Stomach (tissue), 9 donors: ENCODE data around the gene WFDC12. TPM values are rescaled to one million over a fixed set of nuclear protein-coding genes. Genes with fewer than 3 reads are reported as not detected.

Source experiments
- DNase-seq, 2 donors: peaks; one replicate each; pipeline versions ENCODE4 v3.0.0 to v3.0.0-alpha.2; 2013 to 2019
- H3K27ac ChIP-seq, 5 donors: fragments of 200-600 bp in 4 of 5; sonication (generic) in 4 of 5; one replicate each; pipeline ENCODE4 v1.5.1; 2013 to 2019; ENCODE audit warnings: mild to moderate bottlenecking in 1 of 5, moderate library complexity in 1 of 5
- H3K27me3 ChIP-seq, 3 donors: fragments of 200-600 bp; sonication (generic); one replicate each; pipeline ENCODE4 v1.5.1; 2017 to 2019; ENCODE audit warnings: mixed run types in 1 of 3
- H3K36me3 ChIP-seq, 4 donors: fragments of 200-600 bp; sonication (generic); 1 replicate in 3 of 4; 2 replicates in 1 of 4; pipeline ENCODE4 v1.5.1; 2016 to 2019
- H3K4me1 ChIP-seq, 4 donors: fragments of 200-600 bp; sonication (generic); one replicate each; pipeline ENCODE4 v1.5.1; 2016 to 2019
- H3K4me3 ChIP-seq, 4 donors: fragments of 200-600 bp; sonication (generic) in 3 of 4; one replicate each; pipeline ENCODE4 v1.5.1; 2016 to 2019; ENCODE audit warnings: mild to moderate bottlenecking in 1 of 4
- H3K9me3 ChIP-seq, 4 donors: fragments of 200-600 bp; sonication (generic); one replicate each; pipeline ENCODE4 v1.5.1; 2016 to 2019
- CTCF ChIP-seq, 7 experiments: fragments of 450-650 bp in 4 of 7; fragments of 200-600 bp in 3 of 7; sonication (generic) in 3 of 7; IDR thresholded peaks; one replicate each; pipeline ENCODE4 v1.5.1; 2016 to 2019; ENCODE audit warnings: antibody characterized with exemption in 7 of 7, control low read depth in 2 of 7, mild to moderate bottlenecking in 1 of 7
- EP300 ChIP-seq: sonication (generic); formaldehyde crosslinking; IDR thresholded peaks from one replicate; pipeline ENCODE4 v1.6.1; 2017; ENCODE audit warnings: antibody characterized with exemption
- POLR2A ChIP-seq, 4 donors: fragments of 450-650 bp; IDR thresholded peaks; one replicate each; pipeline ENCODE4 v1.6.1; 2016; ENCODE audit warnings: antibody characterized with exemption in 4 of 4, control low read depth in 2 of 4, mild to moderate bottlenecking in 1 of 4, moderate library complexity in 1 of 4
- POLR2AphosphoS5 ChIP-seq, 3 donors: sonication (generic); formaldehyde crosslinking; IDR thresholded peaks; one replicate each; pipeline ENCODE4 v1.6.1; 2016; ENCODE audit warnings: antibody characterized with exemption in 3 of 3
- WGBS, 5 donors: extraction: QIAGEN DNeasy Blood & Tissue Kit in 3 of 5; methylation state at CpG; one replicate each; pipeline versions ENCODE4 v1.1.5 to v1.1.7; 2013 to 2018; 5-methylcytosine and 5-hydroxymethylcytosine counted together
- intact Hi-C: fragments of 100-400 bp; cut with DNase I; formaldehyde crosslinking; loops from one replicate; pipeline ENCODE4 v1.15.1; 2023; ENCODE audit warnings: low total_unique reads
- polyA plus RNA-seq, 3 donors: library from polyadenylated mRNA; stranded (reverse); fragments of 200-250 nt; gene quantifications; one replicate each; pipeline ENCODE4 v1.2.3, GENCODE V29; 2013
- total RNA-seq, 5 donors: library from RNA; depleted of rRNA; stranded (reverse); fragments of >200 nt; gene quantifications; one replicate each; pipeline versions ENCODE4 v1.1.0 to v1.2.3, GENCODE V29; 2014 to 2016
- donor health status: healthy with polysubstance abuse.
- donor health status: Bipolar disorder and iron deficiency.
- donor health status: healthy.

WFDC12 gene
- total and polyA plus RNA-seq, 8 donors = 0.15 TPM; not detected in 7

- Histone ChIP-seq H3K4me1 (no peaks in the 10 kb centered on the region), H3K27ac (no peak overlapping the region), H3K27me3 (no peaks in the 10 kb centered on the region), H3K4me3 (no peak overlapping the region), H3K9me3 (peaks cover under 1 to 8% (median 5%) of the 10 kb centered on the region in 4 donors), H3K36me3 (peaks cover 30 to 92% (median 90%) of the 10 kb centered on the region in 4 donors)
- intact Hi-C loops = no loop called here
- TF ChIP-seq POLR2A (IDR thresholded peaks at IDR 0.05) (no peak), EP300 (no peak), POLR2AphosphoS5 (IDR thresholded peaks at IDR 0.05) (no peak), CTCF (IDR thresholded peaks at IDR 0.05) (no peak)
- DNase-seq = no peak
- WGBS, 5 donors = 83 to 87% (median 85%) methylated on average over 3 of the region's 3 CpGs
These were observed 46.7 kb downstream of the WFDC12 start for GRCh38 chr20:45077559-45077958.

Other genes starting within 250 kb of the WFDC12 start
- gene YWHAB, start 238.8 kb downstream of the WFDC12 start, total RNA-seq = 100 to 1,000 TPM in 3 of 5 donors, 10 to 100 TPM in 2; 52.2 to 131 (median 109) TPM
- 100 to 1,000 TPM in 1 of 3 donors, 10 to 100 TPM in 2; 71.8 to 135 (median 76.9) TPM for gene YWHAB, start 238.8 kb downstream of the WFDC12 start, polyA plus RNA-seq
- gene PABPC1L, start 214.4 kb downstream of the WFDC12 start, total RNA-seq = 100 to 1,000 TPM in 1 of 5 donors, 10 to 100 TPM in 3, 1 to 10 TPM in 1; 8.6 to 106 (median 32.0) TPM
- gene PABPC1L, start 214.4 kb downstream of the WFDC12 start, polyA plus RNA-seq = 10 to 100 TPM; 15.0 to 38.9 (median 23.3) TPM
- gene TOMM34, start 164.1 kb downstream of the WFDC12 start, total RNA-seq = 10 to 100 TPM in 1 of 5 donors, 1 to 10 TPM in 4; 1.7 to 11.6 (median 4.9) TPM
- gene TOMM34, start 164.1 kb downstream of the WFDC12 start, polyA plus RNA-seq = 10 to 100 TPM; 14.4 to 15.7 (median 15.4) TPM
- gene STK4, start 158.0 kb downstream of the WFDC12 start, total RNA-seq = 10 to 100 TPM; 16.5 to 49.6 (median 22.3) TPM
- 1 to 10 TPM; 4.8 to 6.5 (median 6.4) TPM for gene STK4, start 158.0 kb downstream of the WFDC12 start, polyA plus RNA-seq
- not detected for gene KCNS1, start 23.3 kb downstream of the WFDC12 start, total RNA-seq
- under 1 TPM in 1 of 3 donors, not detected in 2; 0.30 TPM for gene KCNS1, start 23.3 kb downstream of the WFDC12 start, polyA plus RNA-seq
- not detected for gene WFDC5, start 9.3 kb downstream of the WFDC12 start, total RNA-seq
- 1 to 10 TPM in 1 of 3 donors, not detected in 2; 3.7 TPM for gene WFDC5, start 9.3 kb downstream of the WFDC12 start, polyA plus RNA-seq
- 10 to 100 TPM in 1 of 5 donors, 1 to 10 TPM in 2, not detected in 2; 1.6 to 90.4 (median 2.3) TPM for gene PI3, start 50.4 kb upstream of the WFDC12 start, total RNA-seq
- gene PI3, start 50.4 kb upstream of the WFDC12 start, polyA plus RNA-seq = 100 to 1,000 TPM in 1 of 3 donors, 10 to 100 TPM in 1, 1 to 10 TPM in 1; 4.0 to 172 (median 38.3) TPM
- not detected for gene SEMG1, start 82.6 kb upstream of the WFDC12 start, total RNA-seq
- not detected for gene SEMG1, start 82.6 kb upstream of the WFDC12 start, polyA plus RNA-seq
- not detected for gene SEMG2, start 96.9 kb upstream of the WFDC12 start, total RNA-seq
- gene SEMG2, start 96.9 kb upstream of the WFDC12 start, polyA plus RNA-seq = not detected
- gene SLPI, start 130.1 kb upstream of the WFDC12 start, total RNA-seq = 100 to 1,000 TPM in 3 of 5 donors, 10 to 100 TPM in 1, 1 to 10 TPM in 1; 9.7 to 276 (median 127) TPM
- gene SLPI, start 130.1 kb upstream of the WFDC12 start, polyA plus RNA-seq = 100 to 1,000 TPM in 2 of 3 donors, 10 to 100 TPM in 1; 42.8 to 420 (median 150) TPM
- gene RBPJL, start 182.4 kb upstream of the WFDC12 start, total RNA-seq = 1 to 10 TPM in 1 of 5 donors, not detected in 4; 2.2 TPM
- 10 to 100 TPM in 1 of 3 donors, 1 to 10 TPM in 2; 2.7 to 10.4 (median 4.1) TPM for gene RBPJL, start 182.4 kb upstream of the WFDC12 start, polyA plus RNA-seq
- gene MATN4, start 183.8 kb upstream of the WFDC12 start, total RNA-seq = under 1 TPM in 1 of 5 donors, not detected in 4; 0.37 TPM
- gene MATN4, start 183.8 kb upstream of the WFDC12 start, polyA plus RNA-seq = under 1 TPM in 2 of 3 donors, not detected in 1; 0.25 to 0.30 TPM
- 100 to 1,000 TPM in 2 of 5 donors, 10 to 100 TPM in 3; 27.4 to 343 (median 81.4) TPM for gene SDC4, start 224.0 kb upstream of the WFDC12 start, total RNA-seq
- gene SDC4, start 224.0 kb upstream of the WFDC12 start, polyA plus RNA-seq = 10 to 100 TPM; 29.6 to 97.3 (median 78.8) TPM
- 100 to 1,000 TPM in 1 of 5 donors, 10 to 100 TPM in 4; 16.0 to 119 (median 25.1) TPM for gene SYS1, start 238.7 kb upstream of the WFDC12 start, total RNA-seq
- gene SYS1, start 238.7 kb upstream of the WFDC12 start, polyA plus RNA-seq = 10 to 100 TPM; 11.2 to 19.7 (median 18.8) TPM